Raji (cell line): Measurements from ENCODE around the gene ARNT2.

Source experiments
- POLR2A ChIP-seq: IDR thresholded peaks from 2 replicates; pipeline ENCODE4 v1.6.1; 2011; ENCODE audit warnings: low read depth, low read length, control low read depth; ENCODE audit not compliant: insufficient read depth

The ARNT2 gene

GRCh38 chr15:80645494-80646065 lies 241.4 kb downstream of the ARNT2 start:
- TF ChIP-seq POLR2A = no peak
